ENCODE results near the gene FAM240B.
A peak's percentile ranks its signal among the peaks of the same experiment; 100 is the strongest.

FAM240B gene

GRCh38 chr9:38692707-38693106 lies 27.2 kb downstream of the FAM240B start:
- no peak overlapping the region for H3K4me3 ChIP-seq (ENCODE audit: low read depth, low read length)
- no peak for DNase-seq (ENCODE audit: low read depth)
- no peak for TF ChIP-seq CTCF (IDR thresholded peaks at IDR 0.05; ENCODE audit: control insufficient read depth, extremely low read depth, insufficient read depth)

DNA sequence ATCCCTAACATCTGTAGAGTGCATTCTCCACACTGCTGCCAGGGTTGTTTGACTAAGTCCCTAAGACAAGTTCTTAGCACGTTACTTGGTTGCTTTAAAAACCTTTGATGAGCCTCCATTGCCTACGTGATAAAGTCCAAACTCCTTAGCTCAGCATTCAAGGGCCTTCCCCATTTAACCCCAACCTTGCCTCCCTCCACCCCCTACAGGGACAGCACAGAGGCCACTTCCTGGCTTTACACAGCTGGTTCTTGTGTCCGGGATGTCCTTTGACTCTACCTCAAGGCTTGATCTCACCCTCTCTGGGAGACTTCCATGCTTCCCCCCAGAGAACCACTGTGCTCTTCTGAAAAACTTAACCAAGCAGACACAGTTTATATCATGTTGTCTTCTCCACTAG lies 29.4 kb downstream of the FAM240B start:
- TF ChIP-seq CTCF (IDR thresholded peaks at IDR 0.05; ENCODE audit: control insufficient read depth, extremely low read depth, insufficient read depth): no peak
- H3K4me3 ChIP-seq (ENCODE audit: low read depth, low read length): no peak overlapping the region
- no peak for DNase-seq (ENCODE audit: low read depth)

DNA sequence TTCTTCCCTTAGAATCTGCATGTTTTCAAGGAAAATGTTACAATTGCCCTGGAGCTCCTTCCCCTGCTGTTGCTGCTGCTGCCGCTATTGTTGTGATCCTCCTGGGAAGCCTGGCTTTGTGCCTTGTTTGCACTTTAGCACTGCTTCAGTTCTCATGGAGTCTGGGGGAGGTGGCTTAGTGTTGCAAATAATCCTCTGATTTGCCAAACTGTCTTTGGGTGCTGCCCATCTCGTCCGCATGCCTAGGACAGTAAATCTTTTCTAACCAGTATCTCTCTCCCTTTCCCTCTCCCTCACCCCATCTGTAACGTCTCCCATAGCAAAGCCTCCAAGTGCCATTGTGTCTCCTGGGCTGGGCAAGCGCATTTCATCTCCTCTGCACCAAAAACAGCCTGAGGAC lies 30.3 kb downstream of the FAM240B start:
- DNase-seq (ENCODE audit: low read depth): peak; percentile 46
- no peak for TF ChIP-seq CTCF (IDR thresholded peaks at IDR 0.05; ENCODE audit: control insufficient read depth, extremely low read depth, insufficient read depth)
- H3K4me3 ChIP-seq (ENCODE audit: low read depth, low read length): no peak overlapping the region

- no peak for DNase-seq (ENCODE audit: low read depth)
- no peak for TF ChIP-seq CTCF (IDR thresholded peaks at IDR 0.05; ENCODE audit: control insufficient read depth, extremely low read depth, insufficient read depth)
- H3K4me3 ChIP-seq (ENCODE audit: low read depth, low read length): no peak overlapping the region
Observed at GRCh38 chr9:38687992-38688391, 31.9 kb downstream of the FAM240B start.

DNA sequence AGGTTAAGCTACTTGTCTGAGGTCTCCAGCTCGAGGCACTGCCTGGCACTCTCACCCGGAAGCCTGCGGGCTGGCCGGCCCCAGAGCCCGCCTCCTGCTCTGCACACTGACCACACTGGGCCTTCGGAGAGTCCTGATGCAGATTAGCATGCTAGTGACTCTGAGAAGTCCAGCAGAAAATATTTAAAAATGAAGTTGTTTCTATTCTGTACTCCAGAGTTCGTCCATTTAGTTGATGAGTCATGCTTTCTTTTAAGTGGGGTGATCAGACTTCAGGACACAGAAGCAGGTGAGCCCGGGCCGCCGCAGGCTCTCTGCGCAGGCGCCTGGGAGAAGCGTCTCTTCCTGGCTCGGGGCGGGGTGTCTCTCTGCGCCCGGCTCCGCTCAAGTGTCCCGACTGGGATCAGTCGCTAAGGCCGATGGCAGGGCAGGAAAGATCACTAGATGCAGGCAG lies 32.5 kb downstream of the FAM240B start:
- no peak for TF ChIP-seq CTCF (IDR thresholded peaks at IDR 0.05; ENCODE audit: control insufficient read depth, extremely low read depth, insufficient read depth)
- DNase-seq (ENCODE audit: low read depth): no peak
- no peak overlapping the region for H3K4me3 ChIP-seq (ENCODE audit: low read depth, low read length)

DNA sequence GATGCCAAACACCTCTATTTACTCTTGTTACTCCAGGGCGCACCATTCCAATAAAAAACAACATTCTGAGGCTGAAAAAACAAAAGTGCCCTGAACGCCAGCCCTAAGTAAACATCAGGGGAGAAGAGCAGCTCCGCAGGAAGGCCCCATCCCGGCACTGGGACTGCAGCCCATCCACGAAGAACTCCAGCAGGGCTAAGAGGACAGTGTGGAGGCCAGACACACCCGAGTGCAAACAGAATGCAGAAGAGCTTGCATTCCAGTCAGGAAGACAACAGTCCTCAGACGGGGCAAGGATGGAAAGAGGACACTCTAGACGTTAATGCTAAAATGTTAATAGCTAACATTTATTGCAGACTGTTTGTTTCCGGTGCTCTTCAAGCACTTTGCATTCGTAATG lies 33.0 kb downstream of the FAM240B start:
- DNase-seq (ENCODE audit: low read depth): no peak
- no peak for TF ChIP-seq CTCF (IDR thresholded peaks at IDR 0.05; ENCODE audit: control insufficient read depth, extremely low read depth, insufficient read depth)
- H3K4me3 ChIP-seq (ENCODE audit: low read depth, low read length): no peak overlapping the region

DNA sequence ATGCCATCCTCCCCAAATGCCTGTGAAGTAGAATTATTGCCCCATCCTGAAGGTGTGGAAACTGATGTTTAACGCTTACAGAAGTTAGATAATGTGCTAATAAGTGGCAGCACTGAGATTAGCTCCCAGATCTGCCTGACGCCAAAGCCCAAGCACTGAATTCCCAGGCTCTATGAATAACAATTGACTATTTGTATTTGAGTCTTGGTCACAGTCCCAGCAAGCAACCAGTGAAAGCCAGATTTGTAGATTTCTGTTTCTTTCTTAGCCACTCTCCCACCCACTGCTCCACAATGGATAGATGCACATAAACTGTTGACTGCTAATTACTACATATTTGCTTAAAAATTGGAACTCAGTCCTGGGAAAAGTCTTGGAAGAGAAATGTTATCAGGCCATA lies 34.4 kb downstream of the FAM240B start:
- H3K4me3 ChIP-seq (ENCODE audit: low read depth, low read length): no peak overlapping the region
- TF ChIP-seq CTCF (IDR thresholded peaks at IDR 0.05; ENCODE audit: control insufficient read depth, extremely low read depth, insufficient read depth): no peak
- no peak for DNase-seq (ENCODE audit: low read depth)

Data from LNCaP clone FGC (cell line).